Superior temporal gyrus (tissue), 1 donor: ENCODE results near the gene NLRP9.

ENCODE experiments used
- DNase-seq: peaks from one replicate; pipeline ENCODE4 v3.0.0-alpha.2; 2016; ENCODE audit errors: extremely low spot score

Gene NLRP9

GRCh38 chr19:55704494-55705245, 33.5 kb downstream of the NLRP9 start:
- DNase-seq = peak; percentile 14

GRCh38 chr19:55703790-55704215, 34.4 kb downstream of the NLRP9 start:
- peak; percentile 45 for DNase-seq

- no peak for DNase-seq
Observed at GRCh38 chr19:55702131-55702627, 36.0 kb downstream of the NLRP9 start.

GRCh38 chr19:55700813-55701212, 37.4 kb downstream of the NLRP9 start:
- no peak for DNase-seq

- DNase-seq = no peak
Observed at GRCh38 chr19:55699221-55699620, 39.0 kb downstream of the NLRP9 start.

- no peak for DNase-seq
Observed at GRCh38 chr19:55698256-55698655, 39.9 kb downstream of the NLRP9 start.

GRCh38 chr19:55697698-55698097, 40.5 kb downstream of the NLRP9 start:
- DNase-seq = no peak

- no peak for DNase-seq
Observed at GRCh38 chr19:55697069-55697440, 41.1 kb downstream of the NLRP9 start.

- DNase-seq = no peak
Observed at GRCh38 chr19:55696301-55697068, 41.7 kb downstream of the NLRP9 start.

GRCh38 chr19:55695511-55696290, 42.5 kb downstream of the NLRP9 start:
- no peak for DNase-seq

- DNase-seq = no peak
Observed at GRCh38 chr19:55694656-55695491, 43.3 kb downstream of the NLRP9 start.

- DNase-seq = no peak
Observed at GRCh38 chr19:55694241-55694655, 44.0 kb downstream of the NLRP9 start.

- no peak for DNase-seq
Observed at GRCh38 chr19:55693336-55693974, 44.7 kb downstream of the NLRP9 start.

GRCh38 chr19:55692681-55693081, 45.5 kb downstream of the NLRP9 start:
- no peak for DNase-seq

- DNase-seq = no peak
Observed at GRCh38 chr19:55691561-55692481, 46.4 kb downstream of the NLRP9 start.

GRCh38 chr19:55690769-55691545, 47.2 kb downstream of the NLRP9 start:
- DNase-seq = no peak

- no peak for DNase-seq
Observed at GRCh38 chr19:55690109-55690768, 48.0 kb downstream of the NLRP9 start.

- no peak for DNase-seq
Observed at GRCh38 chr19:55689411-55690108, 48.6 kb downstream of the NLRP9 start.
